ENCODE data around the gene E2F6. TPM values are rescaled to one million over a fixed set of nuclear protein-coding genes. Genes with fewer than 3 reads are reported as not detected.

The E2F6 gene
- total and polyA plus RNA-seq, 2 of the 4 experiments (the other 2 are of a cell fraction): 8.2 to 10.9 TPM

- DNase-seq (no peak), ATAC-seq (ENCODE audit: low read depth) (peak; percentile 22)
- H3K9ac ChIP-seq (ENCODE audit: low read depth, low read length): peak overlapping the region; percentile 32
- peak overlapping the region; percentile 60 for H2AK9ac ChIP-seq (replicated peaks; ENCODE audit: low read depth, low read length, poor library complexity)
- H2BK15ac ChIP-seq (ENCODE audit: low read depth, low read length): no peak overlapping the region
- H3K56ac ChIP-seq (ENCODE audit: extremely low read depth, insufficient read depth, low read length): no peak overlapping the region
- H3K27ac ChIP-seq (ENCODE audit: insufficient read depth, low read length): no peak overlapping the region
- peak overlapping the region; percentile 31 for H3K4me3 ChIP-seq (ENCODE audit: insufficient read depth, low read depth, low read length)
- intact Hi-C loops (cut with micrococcal nuclease): no loop called here
- peak overlapping the region; percentile 91 for H2AK5ac ChIP-seq (ENCODE audit: low read depth, low read length)
- H3K4me2 ChIP-seq (ENCODE audit: low read depth, low read length): peak overlapping the region; percentile 18
- no peak overlapping the region for H3K23ac ChIP-seq (ENCODE audit: low read depth, low read length)
- H3K14ac ChIP-seq (replicated peaks; ENCODE audit: low read depth, low read length): peak overlapping the region; percentile 51
- H2AFZ ChIP-seq (replicated peaks; ENCODE audit: low read length, poor library complexity): peak overlapping the region; percentile 97
- H2BK20ac ChIP-seq (ENCODE audit: low read depth, low read length): 0 out of 2 replicates have a peak overlapping the region, but pooled peaks have one; percentile 33
- 0 out of 2 replicates have a peak overlapping the region, but pooled peaks have one; percentile 42 for H4K91ac ChIP-seq (ENCODE audit: insufficient read depth, low read depth, low read length)
- H3K9me3 ChIP-seq (ENCODE audit: control insufficient read depth, insufficient read depth, low read length): no peaks in the 10 kb centered on the region
- BruUV-seq (replicated peaks): no TSS peak
- H3K27me3 ChIP-seq (ENCODE audit: control insufficient read depth, insufficient read depth, low read length): peaks cover 8% of the 10 kb centered on the region
- H3K9me1 ChIP-seq (ENCODE audit: insufficient read depth, low read length): peaks cover 13% of the 10 kb centered on the region
- H3K18ac ChIP-seq (ENCODE audit: low read depth, low read length): no peak overlapping the region; the same call in 1 of the 2 replicates
- CTCF ChIA-PET: interaction anchor here (1.0 kb wide), 1 partner anchor 118 kb away, joined by 3 read pairs; no protein-coding TSS in a partner anchor
- dilution Hi-C loops (cut with HindIII; ENCODE audit: low sequenced_read_pairs, unreplicated experiment): no loop called here
- peaks cover 8 to 37% of the 10 kb centered on the region in 2 experiments; a peak in 3 of 4 replicates for H3K79me1 ChIP-seq (ENCODE audit: low read depth in 1 of 2, low read length in 2 of 2)
- peaks cover 7% of the 10 kb centered on the region; the same call in 1 of the 2 replicates for H3K4me1 ChIP-seq (ENCODE audit: control insufficient read depth, insufficient read depth, low read length)
- H3K36me3 ChIP-seq (ENCODE audit: control insufficient read depth, insufficient read depth, low read length): peaks cover 4% of the 10 kb centered on the region
- POLR2A ChIA-PET (ENCODE audit: unreplicated experiment): no interaction called here
- in situ Hi-C loops (cut with MboI; ENCODE audit: low sequenced_read_pairs): no loop called here
- H4K20me1 ChIP-seq (ENCODE audit: insufficient read depth, low read length): peaks cover 28% of the 10 kb centered on the region
- peak overlapping the region; percentile 11; the same call in 1 of the 2 replicates for H3K4ac ChIP-seq (ENCODE audit: low read depth, low read length)
- no CpG with 5 or more reads among the region's 26 CpGs for WGBS, 2 experiments (ENCODE audit: extremely low coverage in 2 of 2, insufficient read length in 1 of 2)
- H2BK120ac ChIP-seq (ENCODE audit: low read depth, low read length): peak overlapping the region; percentile 39; the same call in 1 of the 2 replicates
- no peak overlapping the region for H2BK5ac ChIP-seq (ENCODE audit: low read depth, low read length, poor library complexity, severe bottlenecking)
- H4K5ac ChIP-seq (ENCODE audit: low read depth, low read length): peak overlapping the region; percentile 88
- peak overlapping the region; percentile 87 to 92; a peak in 3 of 4 replicates for H4K8ac ChIP-seq (ENCODE audit: low read depth in 2 of 2, low read length in 2 of 2)
- TF ChIP-seq CHD1 (IDR thresholded peaks at IDR 0.05; ENCODE audit: low read depth, low read length) (no peak), ELK1 (IDR thresholded peaks at IDR 0.05; ENCODE audit: borderline replicate concordance, low read depth, low read length) (no peak), MXI1 (IDR thresholded peaks at IDR 0.05; ENCODE audit: borderline replicate concordance, low read depth, low read length) (no peak), CTCF (conservative IDR thresholded peaks at IDR 0.05; ENCODE audit: low read depth, low read length) (no peak), USF2 (IDR thresholded peaks at IDR 0.05; ENCODE audit: low read depth, low read length) (no peak), FOS (IDR thresholded peaks at IDR 0.05; ENCODE audit: low read depth, low read length) (no peak), NFE2L2 (IDR thresholded peaks at IDR 0.05; ENCODE audit: low read depth, low read length) (no peak), BHLHE40 (IDR thresholded peaks at IDR 0.05; ENCODE audit: low read depth, low read length) (no peak), MAFK (IDR thresholded peaks at IDR 0.05; ENCODE audit: low read depth, low read length) (no peak), CEBPB (IDR thresholded peaks at IDR 0.05; ENCODE audit: low read depth, low read length) (no peak), POLR2A (IDR thresholded peaks at IDR 0.05; ENCODE audit: low read depth, low read length) (no peak), RFX5 (IDR thresholded peaks at IDR 0.05; ENCODE audit: low read depth, low read length) (no peak), RAD21 (IDR thresholded peaks at IDR 0.05; ENCODE audit: low read length) (no peak), MAZ (IDR thresholded peaks at IDR 0.05; ENCODE audit: borderline replicate concordance, low read depth, low read length) (no peak)
Measured at GRCh38 chr2:11466307-11467128, 557 bp upstream of the E2F6 start.
